Limb (tissue), 2 donors: ENCODE data around the gene HMBS.
"Not testable (repeated sequence)": the region's sequence is repeated elsewhere in the genome, so short reads cannot be mapped to it uniquely, and the experiment has no call there.

ENCODE experiments used
- DNase-seq, 2 donors: peaks; one replicate each; pipeline ENCODE4 v3.0.0-alpha.2; 2016; ENCODE audit errors: extremely low spot score in 2 of 2

HMBS gene

GRCh38 chr11:119084663-119085436 lies at the start of gene HMBS:
HMBS (plus strand) TSS chr11:119084881; CDS start chr11:119085034, 153 bp downstream.
- peak; percentile 93 to 96 for DNase-seq

- DNase-seq = no peak
These were observed 45.8 kb upstream of the HMBS start for GRCh38 chr11:119038884-119039283.

GRCh38 chr11:119039471-119039870 lies 45.2 kb upstream of the HMBS start:
- DNase-seq = not testable (repeated sequence)

- DNase-seq = no peak
These were observed 42.7 kb upstream of the HMBS start for GRCh38 chr11:119041821-119042514.

GRCh38 chr11:119042927-119043326 lies 41.8 kb upstream of the HMBS start:
- no peak for DNase-seq

GRCh38 chr11:119044708-119045107 lies 40.0 kb upstream of the HMBS start:
- DNase-seq = no peak

- DNase-seq = no peak
These were observed 38.2 kb upstream of the HMBS start for GRCh38 chr11:119046489-119046888.

- no peak for DNase-seq
These were observed 37.5 kb upstream of the HMBS start for GRCh38 chr11:119047205-119047604.

GRCh38 chr11:119048644-119049043 lies 36.0 kb upstream of the HMBS start:
- DNase-seq = no peak

GRCh38 chr11:119049081-119049480 lies 35.6 kb upstream of the HMBS start:
- no peak for DNase-seq

- DNase-seq = no peak
These were observed 33.1 kb upstream of the HMBS start for GRCh38 chr11:119051440-119052162.

GRCh38 chr11:119052163-119052814 lies 32.4 kb upstream of the HMBS start:
- no peak for DNase-seq

- DNase-seq = no peak
These were observed 30.3 kb upstream of the HMBS start for GRCh38 chr11:119054418-119054817.

- no peak for DNase-seq
These were observed 28.8 kb upstream of the HMBS start for GRCh38 chr11:119055901-119056300.

GRCh38 chr11:119056421-119056999 lies 28.2 kb upstream of the HMBS start:
- no peak for DNase-seq

GRCh38 chr11:119057000-119057769 lies 27.5 kb upstream of the HMBS start, which contains the start of gene HYOU1:
HYOU1 (minus strand) TSS chr11:119057205; CDS start chr11:119056160, 1,045 bp downstream.
- DNase-seq = peak; percentile 96 to 99

- DNase-seq = not testable (repeated sequence)
These were observed 25.6 kb upstream of the HMBS start for GRCh38 chr11:119059128-119059527.

GRCh38 chr11:119061256-119061655 lies 23.4 kb upstream of the HMBS start:
- no peak for DNase-seq

- DNase-seq = no peak
These were observed 21.9 kb upstream of the HMBS start for GRCh38 chr11:119062779-119063178.

- no peak for DNase-seq
These were observed 19.3 kb upstream of the HMBS start for GRCh38 chr11:119065369-119065768.
